OCI-LY7 (cell line): Measurements from ENCODE around the gene FAAP20. TPM values are rescaled to one million over a fixed set of nuclear protein-coding genes. Genes with fewer than 3 reads are reported as not detected.

Source experiments
- BruUV-seq: library from RNA; stranded (reverse); fragments of 400-500 nt; replicated peaks from 2 replicates; lab custom pipeline; 2021; lab: Mats Ljungman, UMichigan
- CTCF ChIA-PET: fragments of 300-600 bp; sonication (Branson Sonifier 250); formaldehyde crosslinking; loops from one replicate; lab custom pipeline; 2022; ENCODE audit warnings: antibody characterized with exemption; ENCODE audit not compliant: unreplicated experiment; lab: Charles Lee
- POLR2A ChIA-PET: fragments of 300-600 bp; sonication (Branson Sonifier 250); formaldehyde crosslinking; loops from one replicate; lab custom pipeline; 2022; ENCODE audit warnings: antibody characterized with exemption; lab: Charles Lee
- DNase-seq: peaks from one replicate; pipeline ENCODE4 v3.0.0-alpha.2; 2015; ENCODE audit warnings: low spot score
- H2AFZ ChIP-seq: fragments of 200-600 bp; sonication (generic), shearing (Covaris generic); 2 replicates; pipeline ENCODE4 v1.6.1; 2014; ENCODE audit warnings: mild to moderate bottlenecking, antibody characterized with exemption, low read length, moderate library complexity
- H3K27ac ChIP-seq: fragments of 200-600 bp; sonication (generic); 2 replicates; pipeline ENCODE4 v1.5.1; 2014; ENCODE audit warnings: mixed run types, low read depth, mild to moderate bottlenecking, moderate library complexity, low read length, inconsistent platforms; ENCODE audit not compliant: poor library complexity, severe bottlenecking
- H3K36me3 ChIP-seq: fragments of 200-600 bp; sonication (generic); 2 replicates; pipeline ENCODE4 v1.6.1; 2014; ENCODE audit warnings: mild to moderate bottlenecking, antibody characterized with exemption, low read length, moderate library complexity, mixed read lengths; ENCODE audit not compliant: insufficient read depth
- H3K4me1 ChIP-seq: fragments of 200-600 bp; sonication (generic); 2 replicates; pipeline ENCODE4 v1.5.1; 2014; ENCODE audit warnings: mild to moderate bottlenecking, low read length; ENCODE audit not compliant: insufficient read depth, poor library complexity, severe bottlenecking
- H3K4me2 ChIP-seq: fragments of 200-600 bp; sonication (generic); 2 replicates; pipeline ENCODE4 v1.6.1; 2014; ENCODE audit warnings: mild to moderate bottlenecking, low read length
- H3K4me3 ChIP-seq: fragments of 200-600 bp; sonication (generic); 2 replicates; pipeline ENCODE4 v1.5.1; 2014; ENCODE audit warnings: mild to moderate bottlenecking, low read depth, low read length; ENCODE audit not compliant: poor library complexity, severe bottlenecking
- H3K79me2 ChIP-seq: fragments of 200-600 bp; sonication (generic); 2 replicates; pipeline ENCODE4 v1.6.1; 2016; ENCODE audit warnings: low read depth, mild to moderate bottlenecking, low read length, moderate library complexity, mixed read lengths; ENCODE audit not compliant: insufficient read depth
- H3K9me2 ChIP-seq: fragments of 200-600 bp; sonication (generic); 2 replicates; pipeline ENCODE4 v1.6.1; 2016; ENCODE audit warnings: mild to moderate bottlenecking, low read length, mixed read lengths; ENCODE audit not compliant: insufficient read depth
- H3K9me3 ChIP-seq: fragments of 200-600 bp; sonication (generic); 2 replicates; pipeline ENCODE4 v1.6.1; 2014; ENCODE audit warnings: mild to moderate bottlenecking, mixed run types, low read length, mixed read lengths
- H4K20me1 ChIP-seq: fragments of 200-600 bp; sonication (generic); 2 replicates; pipeline ENCODE4 v1.6.1; 2014; ENCODE audit warnings: mild to moderate bottlenecking, antibody characterized with exemption, low read length, moderate library complexity, mixed read lengths; ENCODE audit not compliant: insufficient read depth
- CTCF ChIP-seq: fragments of 200-600 bp; sonication (generic); conservative IDR thresholded peaks from 2 replicates; pipeline ENCODE4 v1.5.1; 2014; ENCODE audit warnings: mild to moderate bottlenecking, antibody characterized with exemption, low read length, moderate library complexity, mixed read lengths
- EZH2phosphoT487 ChIP-seq: fragments of 200-600 bp; sonication (generic); IDR thresholded peaks from 2 replicates; pipeline ENCODE4 v1.6.1; 2018; ENCODE audit warnings: low read depth, borderline replicate concordance, mild to moderate bottlenecking, mixed run types, antibody characterized with exemption, low read length, moderate library complexity, mixed read lengths
- intact Hi-C: fragments of 100-400 bp; cut with micrococcal nuclease; formaldehyde crosslinking; loops from one replicate; pipeline ENCODE4 v1.10.0; 2022; ENCODE audit not compliant: unreplicated experiment
- total RNA-seq, 2 experiments: library from RNA; depleted of rRNA in 1 of 2; stranded (reverse); fragments of >200 nt in 1 of 2; shearing (Covaris generic) in 1 of 2; gene quantifications; 2 replicates each; pipeline ENCODE4 v1.2.3, GENCODE V29; 2014 to 2022

FAAP20 gene
- total RNA-seq, 2 experiments from 2014 or later, result 47.4 to 55.7 TPM

- H3K9me2 ChIP-seq, result no peaks in the 10 kb centered on the region
- no peak overlapping the region for H2AFZ ChIP-seq
- no peaks in the 10 kb centered on the region for H3K79me2 ChIP-seq
- intact Hi-C loops, result no loop called here
- CTCF ChIA-PET, result no interaction called here
- POLR2A ChIA-PET, result no interaction called here
- H3K4me1 ChIP-seq, result peaks cover 3% of the 10 kb centered on the region
- DNase-seq, result no peak
- H3K27ac ChIP-seq, result no peak overlapping the region
- BruUV-seq, result no TSS peak
- H3K36me3 ChIP-seq, result no peaks in the 10 kb centered on the region
- TF ChIP-seq EZH2phosphoT487 (no peak), CTCF (no peak)
- H4K20me1 ChIP-seq, result no peaks in the 10 kb centered on the region
- H3K4me2 ChIP-seq, result no peak overlapping the region
- H3K9me3 ChIP-seq, result no peaks in the 10 kb centered on the region
- no peak overlapping the region for H3K4me3 ChIP-seq
Measured at GRCh38 chr1:2224170-2224584, 29.6 kb upstream of the FAAP20 start.

GRCh38 chr1:2221271-2221670 is 26.7 kb upstream of the FAAP20 start:
- H3K4me1 ChIP-seq, result no peaks in the 10 kb centered on the region
- intact Hi-C loops, result no loop called here
- no peaks in the 10 kb centered on the region for H3K9me3 ChIP-seq
- POLR2A ChIA-PET, result interaction anchor here (0.6 kb wide), 1 partner anchor 27 kb away, joined by 3 read pairs; no protein-coding TSS in a partner anchor
- no peak overlapping the region for H2AFZ ChIP-seq
- H3K36me3 ChIP-seq, result no peaks in the 10 kb centered on the region
- no peaks in the 10 kb centered on the region for H3K9me2 ChIP-seq
- no peak overlapping the region for H3K4me2 ChIP-seq
- DNase-seq, result no peak
- no peaks in the 10 kb centered on the region for H3K79me2 ChIP-seq
- H3K4me3 ChIP-seq, result no peak overlapping the region
- CTCF ChIA-PET, result no interaction called here
- BruUV-seq, result no TSS peak
- TF ChIP-seq EZH2phosphoT487, result no peak
- TF ChIP-seq CTCF, result no peak
- H3K27ac ChIP-seq, result no peak overlapping the region
- H4K20me1 ChIP-seq, result no peaks in the 10 kb centered on the region; the same call in 1 of the 2 replicates

- intact Hi-C loops, result no loop called here
- Histone ChIP-seq H3K9me3 (no peaks in the 10 kb centered on the region), H3K4me1 (no peaks in the 10 kb centered on the region), H3K4me2 (no peak overlapping the region), H3K27ac (no peak overlapping the region), H3K79me2 (no peaks in the 10 kb centered on the region), H4K20me1 (no peaks in the 10 kb centered on the region; the same call in 1 of the 2 replicates), H2AFZ (no peak overlapping the region), H3K4me3 (no peak overlapping the region), H3K9me2 (no peaks in the 10 kb centered on the region), H3K36me3 (no peaks in the 10 kb centered on the region)
- no TSS peak for BruUV-seq
- CTCF ChIA-PET, result no interaction called here
- TF ChIP-seq CTCF, result no peak
- no peak for TF ChIP-seq EZH2phosphoT487
- POLR2A ChIA-PET, result no interaction called here
- DNase-seq, result no peak
Measured at GRCh38 chr1:2216767-2217058, 22.1 kb upstream of the FAAP20 start.
